ENCODE measurements around the gene NTM.
"Not testable (repeated sequence)": the region's sequence is repeated elsewhere in the genome, so short reads cannot be mapped to it uniquely, and the experiment has no call there.

Gene NTM

GRCh38 chr11:132353255-132353654 is 982.8 kb downstream of the NTM start:
- TF ChIP-seq CTCF (IDR thresholded peaks at IDR 0.05; ENCODE audit: control insufficient read depth, extremely low read depth, insufficient read depth), result no peak
- H3K4me3 ChIP-seq (ENCODE audit: low read depth, low read length), result no peak overlapping the region
- DNase-seq (ENCODE audit: low read depth), result no peak

GRCh38 chr11:132357811-132358572 is 987.6 kb downstream of the NTM start:
- H3K4me3 ChIP-seq (ENCODE audit: low read depth, low read length), result no peak overlapping the region
- no peak for DNase-seq (ENCODE audit: low read depth)
- no peak for TF ChIP-seq CTCF (IDR thresholded peaks at IDR 0.05; ENCODE audit: control insufficient read depth, extremely low read depth, insufficient read depth)

- TF ChIP-seq CTCF (IDR thresholded peaks at IDR 0.05; ENCODE audit: control insufficient read depth, extremely low read depth, insufficient read depth), result no peak
- no peak overlapping the region for H3K4me3 ChIP-seq (ENCODE audit: low read depth, low read length)
- no peak for DNase-seq (ENCODE audit: low read depth)
Measured at GRCh38 chr11:132358573-132358953, 988.1 kb downstream of the NTM start.

- no peak for DNase-seq (ENCODE audit: low read depth)
- no peak overlapping the region for H3K4me3 ChIP-seq (ENCODE audit: low read depth, low read length)
- no peak for TF ChIP-seq CTCF (IDR thresholded peaks at IDR 0.05; ENCODE audit: control insufficient read depth, extremely low read depth, insufficient read depth)
Measured at GRCh38 chr11:132361011-132361550, 990.7 kb downstream of the NTM start.

GRCh38 chr11:132365650-132366049 is 995.2 kb downstream of the NTM start:
- TF ChIP-seq CTCF (IDR thresholded peaks at IDR 0.05; ENCODE audit: control insufficient read depth, extremely low read depth, insufficient read depth), result no peak
- no peak for DNase-seq (ENCODE audit: low read depth)
- H3K4me3 ChIP-seq (ENCODE audit: low read depth, low read length), result no peak overlapping the region

- H3K4me3 ChIP-seq (ENCODE audit: low read depth, low read length), result no peak overlapping the region
- DNase-seq (ENCODE audit: low read depth), result no peak
- no peak for TF ChIP-seq CTCF (IDR thresholded peaks at IDR 0.05; ENCODE audit: control insufficient read depth, extremely low read depth, insufficient read depth)
Measured at GRCh38 chr11:132367293-132367692, 996.9 kb downstream of the NTM start.

GRCh38 chr11:132370114-132370513 is 999.7 kb downstream of the NTM start:
- not testable (repeated sequence) for DNase-seq (ENCODE audit: low read depth); H3K4me3 ChIP-seq (ENCODE audit: low read depth, low read length)
